Transverse colon (tissue), 3 donors: Measurements from ENCODE around the gene RBP5.

Experiments used
- CTCF ChIP-seq, 5 experiments: fragments of 200-600 bp in 3 of 5; fragments of 450-650 bp in 2 of 5; sonication (generic) in 3 of 5; IDR thresholded peaks; 1 replicate in 2 of 5; 2 replicates in 3 of 5; pipeline ENCODE4 v1.5.1; 2016 to 2017; ENCODE audit warnings: antibody characterized with exemption in 5 of 5, inconsistent platforms in 3 of 5, mild to moderate bottlenecking in 2 of 5, moderate library complexity in 1 of 5
- EP300 ChIP-seq: sonication (generic); formaldehyde crosslinking; IDR thresholded peaks from one replicate; pipeline ENCODE4 v1.6.1; 2017; ENCODE audit warnings: antibody characterized with exemption, low read depth
- POLR2A ChIP-seq: fragments of 450-650 bp; IDR thresholded peaks from one replicate; pipeline ENCODE4 v1.6.1; 2016; ENCODE audit warnings: antibody characterized with exemption, mild to moderate bottlenecking, moderate library complexity

DNA sequence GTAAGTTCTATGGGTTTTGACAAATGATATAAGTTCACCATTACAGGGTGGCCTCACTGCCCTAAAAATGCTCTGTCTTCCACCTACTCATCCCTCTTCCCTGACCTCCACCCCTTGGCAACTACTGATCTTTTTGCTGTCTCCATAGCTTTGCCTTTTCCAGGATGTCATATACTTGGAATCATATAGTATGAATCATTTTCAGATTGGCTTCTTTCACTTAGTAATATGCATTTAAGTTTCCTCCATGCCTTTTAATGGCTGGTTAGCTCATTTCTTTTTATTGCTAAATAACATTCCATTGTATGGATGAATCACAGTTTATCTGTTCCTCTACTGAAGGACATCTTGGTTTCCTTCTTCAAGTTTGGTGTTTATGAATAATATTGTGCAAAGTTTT, 46.8 kb upstream of the RBP5 start:
- TF ChIP-seq CTCF (IDR thresholded peaks at IDR 0.05), result no peak
- no peak for TF ChIP-seq EP300
- no peak for TF ChIP-seq POLR2A
